GM04504 (cell line): ENCODE results near the gene PFDN5.
A peak's percentile ranks its signal among the peaks of the same experiment; 100 is the strongest.
"Not testable (repeated sequence)": the region's sequence is repeated elsewhere in the genome, so short reads cannot be mapped to it uniquely, and the experiment has no call there.

Experiments used
- DNase-seq: peaks from one replicate; pipeline ENCODE4 v3.0.0-alpha.2; 2012; ENCODE audit warnings: low read depth

Gene PFDN5

DNA sequence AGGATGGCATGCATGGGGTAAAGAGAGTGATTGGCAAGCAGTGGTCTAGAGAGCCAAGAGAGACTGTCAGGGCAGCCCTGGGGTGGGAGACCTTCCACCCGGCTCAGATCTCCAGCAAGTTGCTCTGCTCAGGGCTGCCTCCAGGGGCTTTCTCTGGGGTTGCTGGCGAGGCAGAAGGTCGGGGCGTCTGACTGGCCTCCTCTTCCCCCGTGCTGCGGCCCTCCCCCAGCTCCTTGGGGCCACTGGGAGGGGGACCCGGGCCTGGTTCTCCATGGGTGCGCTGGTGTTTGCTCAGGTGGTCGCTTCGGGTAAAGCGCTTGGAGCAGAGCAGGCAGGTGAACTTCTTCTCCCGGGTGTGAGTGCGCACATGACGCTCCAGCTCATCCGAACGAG lies 32.7 kb downstream of the PFDN5 start:
- DNase-seq: no peak

GRCh38 chr12:53330671-53331070 lies 35.3 kb downstream of the PFDN5 start:
- no peak for DNase-seq

- DNase-seq: not testable (repeated sequence)
Measured at GRCh38 chr12:53332339-53332738, 37.0 kb downstream of the PFDN5 start.

- DNase-seq: no peak
Measured at GRCh38 chr12:53332744-53333143, 37.4 kb downstream of the PFDN5 start.

- no peak for DNase-seq
Measured at GRCh38 chr12:53333289-53333688, 37.9 kb downstream of the PFDN5 start.

GRCh38 chr12:53333845-53334244 lies 38.5 kb downstream of the PFDN5 start:
- DNase-seq: no peak

DNA sequence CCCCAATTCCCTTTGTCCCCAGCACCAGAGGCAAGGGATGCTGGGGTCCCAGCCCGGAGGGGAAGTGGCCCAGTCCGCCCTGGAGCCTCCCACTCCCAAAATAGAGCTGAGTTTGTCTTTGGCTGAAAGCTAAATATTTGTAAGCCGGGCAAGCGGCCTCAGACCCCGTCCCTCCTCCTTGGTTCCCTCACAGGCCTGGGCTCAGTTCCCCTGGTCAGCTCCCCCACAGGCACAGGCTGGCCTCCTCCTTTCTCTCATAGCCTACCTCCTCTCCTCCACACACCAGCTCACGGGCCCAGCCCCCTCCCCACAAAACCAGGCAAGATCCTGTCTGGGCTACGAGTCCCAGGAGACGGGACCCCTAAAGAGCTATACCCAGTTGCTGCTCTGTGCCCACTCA lies 39.5 kb downstream of the PFDN5 start:
- no peak for DNase-seq

GRCh38 chr12:53336181-53336681 lies 40.9 kb downstream of the PFDN5 start, which contains the start of gene SP7:
TSS of gene SP7 (minus strand) at chr12:53336354. CDS start at chr12:53335646, 708 bp downstream.
- DNase-seq: no peak

- DNase-seq: no peak
Measured at GRCh38 chr12:53338017-53338416, 42.7 kb downstream of the PFDN5 start.

- DNase-seq: no peak
Measured at GRCh38 chr12:53338916-53339315, 43.6 kb downstream of the PFDN5 start.

DNA sequence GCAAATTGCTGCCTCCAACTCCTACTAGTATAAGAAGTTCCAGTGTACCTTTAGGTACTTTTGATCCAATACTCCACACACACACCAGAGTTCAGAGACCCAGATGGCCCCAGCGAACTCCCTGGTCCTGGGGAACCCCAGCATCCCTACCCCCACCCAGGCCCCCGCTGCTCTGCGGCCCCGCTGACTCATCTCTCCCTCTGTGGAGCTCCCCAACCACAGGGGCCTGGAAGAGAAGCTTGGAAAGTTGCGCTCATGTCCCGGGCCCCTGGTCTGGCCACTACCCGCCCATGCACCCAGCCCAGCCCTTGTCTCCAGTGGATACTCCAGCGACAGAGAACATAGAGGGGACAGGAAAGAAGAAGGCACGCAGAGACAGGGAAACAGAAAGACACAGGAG lies 45.1 kb downstream of the PFDN5 start:
- DNase-seq: no peak

DNA sequence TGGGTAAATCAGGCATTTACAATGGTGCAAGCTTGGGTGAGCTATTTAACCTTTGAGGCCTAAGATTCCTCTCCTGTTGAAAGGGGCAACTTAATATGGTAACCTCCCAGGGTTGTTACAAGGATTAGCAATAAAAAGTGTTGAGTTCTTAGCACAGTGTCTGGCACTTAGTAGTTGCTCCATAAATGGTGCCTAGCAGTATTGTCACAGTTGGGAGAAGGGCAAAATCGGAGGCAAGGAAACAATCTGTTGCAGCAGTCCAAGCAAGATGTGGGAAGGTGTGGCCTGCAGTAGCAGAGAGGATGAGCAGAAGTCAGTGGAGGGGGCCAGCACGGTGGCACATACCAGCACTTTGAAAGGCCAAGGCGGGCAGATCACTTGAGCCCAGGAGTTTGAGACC lies 48.1 kb downstream of the PFDN5 start:
- DNase-seq: no peak

- no peak for DNase-seq
Measured at GRCh38 chr12:53343969-53344368, 48.6 kb downstream of the PFDN5 start.

DNA sequence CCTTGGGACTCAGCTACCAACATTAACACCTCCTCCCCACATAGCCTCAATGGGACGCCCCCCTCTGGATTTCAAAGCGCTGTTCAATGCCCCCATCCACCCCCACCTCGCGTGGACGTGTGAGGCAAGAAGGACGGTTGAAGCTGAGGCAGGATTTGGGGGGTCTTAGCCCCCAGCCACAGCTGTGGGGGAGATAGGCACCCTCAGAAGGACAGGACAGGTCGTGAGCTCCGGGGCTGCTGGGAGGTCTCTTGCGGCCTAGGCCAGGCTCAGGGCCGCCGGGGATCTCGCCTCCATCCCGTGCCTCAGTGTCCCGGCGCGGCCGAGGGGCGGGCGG lies 49.1 kb downstream of the PFDN5 start:
- DNase-seq: no peak

DNA sequence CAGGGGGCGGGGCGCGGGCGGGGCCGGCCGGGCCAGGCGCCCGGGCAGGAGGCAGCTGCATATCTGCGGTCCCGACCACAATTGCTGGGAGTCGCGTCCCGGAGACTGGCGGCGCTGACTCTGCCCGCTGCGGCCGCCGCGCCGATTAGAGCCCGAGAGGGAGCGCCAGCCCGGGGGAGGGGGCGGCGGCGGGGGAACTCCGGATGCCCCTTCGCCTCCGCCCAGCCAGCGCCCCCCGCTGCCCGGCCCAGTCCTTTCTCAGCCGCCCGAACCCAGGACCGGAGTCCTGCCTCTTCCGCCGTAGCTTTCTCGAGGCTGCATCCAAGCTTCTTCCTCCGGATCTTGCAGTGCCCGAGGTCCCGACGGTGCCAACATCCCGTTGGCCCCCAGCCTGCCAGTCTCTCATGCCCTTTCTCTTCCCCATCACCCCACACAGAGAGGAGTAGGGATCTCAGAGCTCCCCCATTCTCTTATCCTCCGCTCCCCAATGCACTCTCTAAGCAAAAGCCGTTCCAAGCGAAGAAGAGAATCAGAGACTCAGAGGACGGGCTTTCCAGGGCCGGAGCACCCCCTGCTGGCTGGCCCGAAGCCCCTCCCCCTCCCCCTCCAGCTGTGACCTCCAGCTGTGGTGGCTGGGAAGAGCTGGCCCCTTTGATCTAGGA lies 49.6 kb downstream of the PFDN5 start:
- DNase-seq: no peak

DNA sequence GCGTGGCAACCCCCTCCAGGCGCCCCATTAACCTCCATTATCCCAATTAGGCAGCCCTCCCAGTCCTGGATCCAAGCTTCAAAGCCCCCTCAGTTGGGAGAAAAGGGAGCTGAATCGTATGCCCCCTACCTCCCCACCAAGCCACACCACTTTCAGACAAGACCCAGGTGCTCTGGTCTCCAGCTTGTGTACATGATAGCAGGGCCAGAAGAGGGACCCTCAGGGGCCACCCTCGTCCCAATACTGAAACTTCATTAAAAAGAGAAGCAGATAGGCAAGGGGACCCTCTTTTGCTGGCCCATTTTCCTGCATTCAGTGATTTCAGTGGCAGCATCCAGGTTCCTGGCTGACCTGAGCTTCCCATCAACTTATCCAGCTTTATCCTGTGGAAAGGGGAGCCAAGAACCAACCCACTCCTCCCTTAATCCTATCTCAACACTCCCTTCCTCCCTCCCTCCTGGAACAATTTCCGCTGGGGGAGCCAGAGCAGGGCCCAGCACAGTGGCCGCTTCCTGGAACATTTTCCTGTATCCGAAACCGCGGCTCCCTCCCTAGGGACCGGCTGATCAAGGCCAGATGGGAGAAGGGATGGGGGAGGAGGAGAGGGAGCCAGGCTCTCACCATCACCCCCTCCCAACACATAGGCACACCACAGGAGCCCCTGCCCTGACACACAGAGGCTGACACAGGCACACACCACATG lies 50.3 kb downstream of the PFDN5 start:
- DNase-seq: peak; percentile 41

DNA sequence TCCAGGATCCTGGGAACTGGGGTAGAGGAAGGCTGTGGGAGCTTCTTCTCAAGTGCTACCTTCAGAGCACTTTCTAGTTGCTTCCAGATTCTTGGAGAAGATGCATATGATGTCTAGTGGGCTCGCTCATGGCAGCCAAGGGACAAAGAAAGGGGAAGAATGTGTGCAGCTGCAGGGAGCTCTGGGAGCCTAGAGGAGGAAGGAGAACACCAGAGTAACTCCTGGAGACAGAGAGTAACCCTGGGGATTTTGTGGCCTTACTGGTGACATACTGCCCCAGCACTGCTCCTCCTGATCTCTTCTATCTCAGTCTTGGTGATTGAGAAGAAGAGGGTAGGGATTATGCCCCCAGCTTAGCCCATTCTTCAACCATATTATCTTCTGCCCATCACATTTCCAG lies 51.1 kb downstream of the PFDN5 start:
- DNase-seq: no peak

- no peak for DNase-seq
Measured at GRCh38 chr12:53347905-53348304, 52.6 kb downstream of the PFDN5 start.
